Brain microvascular endothelial cell (primary cell): ENCODE data around the gene TMED4.

ENCODE experiments used
- DNase-seq: peaks from one replicate; pipeline ENCODE4 v3.0.0-alpha.2; 2020
- H3K27ac ChIP-seq: fragments of 250-450 bp; sonication (Bioruptor Pico); 2 replicates; pipeline ENCODE4 v1.5.1; 2020; ENCODE audit warnings: mild to moderate bottlenecking, moderate library complexity
- H3K27me3 ChIP-seq: fragments of 250-450 bp; sonication (Bioruptor Pico); replicated peaks from 2 replicates; pipeline ENCODE4 v1.5.1; 2020; ENCODE audit warnings: mild to moderate bottlenecking
- H3K36me3 ChIP-seq: fragments of 250-450 bp; sonication (Bioruptor Pico); replicated peaks from 2 replicates; pipeline ENCODE4 v1.5.1; 2020; ENCODE audit warnings: mild to moderate bottlenecking
- H3K4me3 ChIP-seq: 2 replicates; pipeline ENCODE4 v1.5.1; 2011; ENCODE audit warnings: low read depth, mild to moderate bottlenecking, control low read depth, low read length, moderate library complexity
- CTCF ChIP-seq: IDR thresholded peaks from 2 replicates; pipeline ENCODE4 v1.5.1; 2011; ENCODE audit warnings: low read depth, mild to moderate bottlenecking, moderate library complexity, low read length, control low read depth, inconsistent platforms; ENCODE audit errors: missing control alignments
- in situ Hi-C: cut with HindIII; loops from 2 replicates; pipeline ENCODE4 v1.10.0; 2017; ENCODE audit warnings: low sequenced_read_pairs, low pct_ligation_motif_present

TMED4 gene

DNA sequence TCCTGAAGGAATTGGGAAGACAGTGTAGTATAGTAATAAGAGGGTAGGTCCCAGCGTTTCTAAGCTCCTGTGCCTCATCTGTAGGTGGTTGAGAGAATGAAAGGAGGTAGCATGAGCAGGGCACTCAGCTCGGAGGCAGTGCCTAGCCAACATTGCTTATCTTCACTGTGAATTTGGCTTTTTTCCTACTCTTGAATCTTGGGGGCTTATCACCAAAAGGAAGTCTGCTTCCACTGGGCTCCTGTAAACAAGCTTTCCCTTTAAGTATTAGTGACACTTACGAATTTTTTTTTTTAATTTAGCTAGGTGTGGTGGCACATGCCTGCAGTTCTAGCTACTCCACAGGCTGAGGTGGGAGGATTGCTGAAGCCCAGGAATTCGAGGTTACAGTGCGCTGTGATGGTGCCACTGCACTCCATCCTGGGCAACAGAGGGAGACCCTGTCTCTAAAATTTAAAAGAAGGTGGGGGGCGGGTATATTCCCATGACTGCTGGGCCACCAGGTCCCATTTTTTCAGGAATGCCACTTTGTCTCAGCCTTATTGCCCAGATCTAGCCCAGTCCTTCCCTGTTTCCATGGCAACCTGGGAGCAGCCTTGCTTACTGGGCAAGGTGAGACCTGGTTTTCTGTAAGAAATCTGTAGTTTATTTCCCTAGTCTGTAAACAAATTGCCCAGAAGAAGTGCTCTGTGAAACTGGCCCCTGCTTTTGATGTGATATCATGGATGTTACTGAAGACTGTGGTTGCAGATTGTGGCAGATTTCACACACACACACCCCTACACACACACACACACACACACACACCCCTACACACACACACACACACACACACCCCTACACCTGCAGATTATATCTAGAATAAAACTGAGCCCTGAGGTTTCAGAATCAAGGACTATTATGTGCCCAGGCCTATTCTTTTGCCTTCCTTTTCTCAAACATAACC is 43.8 kb upstream of the TMED4 start:
- no peak for TF ChIP-seq CTCF
- Histone ChIP-seq H3K4me3 (no peak overlapping the region), H3K36me3 (peaks cover 11% of the 10 kb centered on the region), H3K27ac (no peak overlapping the region), H3K27me3 (no peaks in the 10 kb centered on the region)
- no peak for DNase-seq
- in situ Hi-C loops, result no loop called here

- H3K27ac ChIP-seq, result no peak overlapping the region
Measured at GRCh38 chr7:44624318-44624717, 42.3 kb upstream of the TMED4 start.

GRCh38 chr7:44622342-44623151 is 40.5 kb upstream of the TMED4 start:
- in situ Hi-C loops, result no loop called here
- Histone ChIP-seq H3K4me3 (no peak overlapping the region), H3K27me3 (no peaks in the 10 kb centered on the region), H3K27ac (no peak overlapping the region), H3K36me3 (peaks cover 11% of the 10 kb centered on the region)
- DNase-seq, result no peak
- no peak for TF ChIP-seq CTCF

More at GRCh38 chr7:44624318-44624717, 42.3 kb upstream of the TMED4 start:
- no peak for DNase-seq
- in situ Hi-C loops, result no loop called here
- Histone ChIP-seq H3K27me3 (no peaks in the 10 kb centered on the region), H3K36me3 (peaks cover 11% of the 10 kb centered on the region), H3K4me3 (no peak overlapping the region)
- no peak for TF ChIP-seq CTCF

DNA sequence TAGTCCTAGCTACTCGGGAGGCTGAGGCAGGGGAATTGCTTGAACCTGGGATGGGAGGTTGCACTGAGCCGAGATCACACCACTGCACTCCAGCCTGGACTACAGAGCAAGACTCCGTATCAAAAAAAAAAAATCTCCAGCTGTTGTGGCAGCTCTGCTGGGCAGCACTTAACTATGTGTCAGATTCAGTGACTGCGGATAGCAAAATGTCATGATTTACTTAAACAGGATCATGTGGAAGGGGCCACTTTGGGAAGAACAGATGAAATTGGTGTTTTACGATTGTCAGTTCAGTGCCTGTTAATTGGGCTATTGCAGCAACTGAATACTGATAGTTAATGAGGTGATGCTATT is 39.7 kb upstream of the TMED4 start:
- in situ Hi-C loops, result no loop called here
- TF ChIP-seq CTCF, result no peak
- no peak overlapping the region for H3K4me3 ChIP-seq
- H3K27ac ChIP-seq, result no peak overlapping the region
- DNase-seq, result no peak
- no peaks in the 10 kb centered on the region for H3K27me3 ChIP-seq
- peaks cover 11% of the 10 kb centered on the region for H3K36me3 ChIP-seq

DNA sequence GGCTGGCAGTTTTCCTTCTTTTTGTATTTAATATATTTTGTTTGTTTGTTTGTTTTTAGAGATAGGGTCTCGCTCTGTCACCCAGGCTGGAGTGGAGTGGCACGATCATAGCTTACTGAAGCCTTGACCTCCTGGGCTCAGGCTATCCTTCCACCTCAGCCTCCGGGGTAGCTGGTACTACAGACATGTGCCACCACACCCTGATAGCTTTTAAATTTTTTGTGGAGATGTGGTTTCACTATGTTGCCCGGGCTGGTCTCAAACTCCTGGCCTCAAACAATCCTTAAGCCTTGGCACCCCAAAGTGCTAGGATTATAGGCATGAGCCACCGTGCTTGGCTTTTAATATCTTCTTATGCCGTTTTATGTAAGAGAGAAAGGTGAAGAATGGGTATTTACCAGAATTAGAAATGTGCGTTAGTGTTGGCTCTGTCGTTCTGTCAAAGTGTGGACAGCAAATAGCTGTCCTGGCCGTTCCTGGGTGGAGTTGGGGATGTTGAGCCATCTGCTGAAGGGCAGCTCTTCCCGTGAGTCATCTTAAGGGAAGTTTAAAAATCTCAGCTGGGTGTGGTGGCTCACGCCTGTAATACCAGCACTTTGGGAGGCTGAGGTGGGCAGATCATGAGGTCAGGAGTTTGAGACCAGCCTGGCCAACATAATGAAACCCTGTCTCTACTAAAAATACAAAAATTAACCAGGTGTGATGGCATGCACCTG is 39.2 kb upstream of the TMED4 start:
- in situ Hi-C loops, result no loop called here
- no peaks in the 10 kb centered on the region for H3K27me3 ChIP-seq
- TF ChIP-seq CTCF, result no peak
- peaks cover 11% of the 10 kb centered on the region for H3K36me3 ChIP-seq
- H3K4me3 ChIP-seq, result no peak overlapping the region
- H3K27ac ChIP-seq, result no peak overlapping the region
- no peak for DNase-seq
